Stimulated activated CD4-positive, alpha-beta T cell treated with anti-CD3 and anti-CD28 coated beads, TNF-alpha, amount 100 ng/mL, for 1 hour (primary cell): ENCODE measurements around the gene MTMR10.

Experiments
- DNase-seq, 3 donors: peaks; one replicate each; pipeline ENCODE4 v3.0.0-alpha.2; 2020; ENCODE audit warnings: low read depth in 3 of 3, low spot score in 1 of 3

The MTMR10 gene

DNA sequence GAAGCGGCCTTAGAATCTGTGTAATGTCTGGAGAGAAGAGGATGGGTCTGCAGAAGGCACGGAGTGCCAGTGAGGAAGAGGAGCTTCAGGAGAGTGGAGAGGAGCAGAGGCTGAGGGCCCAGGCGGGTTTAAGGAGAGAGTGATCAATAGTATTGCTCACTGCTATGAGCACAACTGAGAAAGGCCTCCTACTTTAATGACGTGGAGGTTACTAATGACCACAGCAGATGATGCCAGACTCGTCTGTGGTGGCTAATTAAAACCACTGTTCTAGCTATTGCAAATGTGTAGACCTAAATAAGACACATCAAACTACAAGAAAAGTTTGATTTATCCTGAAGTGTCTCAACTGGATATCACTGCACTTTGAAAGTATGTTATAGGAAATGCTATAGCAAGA, 33.2 kb downstream of the MTMR10 start:
- no peak for DNase-seq

DNA sequence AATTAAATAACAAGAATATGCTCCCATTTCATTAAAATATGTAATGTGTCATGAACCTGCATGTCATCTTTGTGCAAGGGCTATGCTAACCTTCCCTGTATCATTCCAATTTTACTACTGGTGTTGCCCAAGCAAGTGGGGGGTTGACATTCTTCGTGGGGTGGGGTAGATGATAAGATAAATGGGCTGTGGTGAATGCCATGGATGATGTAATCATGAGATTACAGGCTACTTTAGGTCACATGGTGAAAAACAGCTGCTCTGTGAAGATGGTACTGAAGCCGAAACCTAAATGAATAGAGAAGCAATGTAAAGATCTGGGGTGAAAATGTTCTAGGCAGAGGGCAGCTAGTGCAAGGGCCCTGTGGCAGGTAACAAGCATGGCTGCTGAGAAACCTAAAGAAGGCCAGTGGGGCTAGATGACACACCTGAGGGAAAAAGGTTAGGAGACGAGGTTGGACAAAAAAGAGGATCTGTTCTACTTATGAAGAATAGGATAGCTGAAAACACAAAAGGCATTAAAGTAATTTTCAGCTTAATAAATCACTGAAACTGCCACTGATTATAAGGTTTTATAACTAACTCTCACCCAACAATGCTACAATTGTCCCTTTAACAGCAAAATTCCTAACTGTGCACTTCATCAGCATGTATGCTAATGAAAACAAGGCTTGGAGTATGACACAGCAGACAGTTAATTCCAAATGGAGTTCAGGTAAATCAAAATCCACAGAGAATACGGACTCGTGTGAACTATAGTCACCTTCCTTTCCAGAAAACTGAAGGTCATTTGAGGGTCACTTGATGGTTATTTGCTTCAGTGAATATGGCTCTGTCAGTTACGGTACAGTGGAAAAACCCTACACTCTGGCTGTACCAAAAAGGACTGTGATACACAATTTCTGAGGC, 35.0 kb downstream of the MTMR10 start:
- no peak for DNase-seq

DNA sequence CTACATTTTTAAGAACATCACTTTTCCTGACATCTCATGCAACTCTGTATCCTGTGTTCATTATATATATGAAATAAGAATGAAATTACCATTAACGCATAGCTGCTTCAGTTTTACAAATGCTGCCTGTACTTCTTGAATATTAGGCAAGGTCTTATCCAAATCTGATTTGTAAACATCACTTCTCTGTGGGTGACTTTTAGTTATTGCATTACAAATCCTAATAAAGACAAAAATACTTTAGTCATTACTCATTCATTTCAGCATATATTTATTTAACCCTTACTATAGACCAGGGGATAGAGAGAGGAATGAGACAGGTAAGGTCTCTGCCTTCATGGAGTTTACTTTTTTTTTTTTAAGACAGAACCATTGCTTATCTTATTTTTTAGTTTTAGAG, 36.8 kb downstream of the MTMR10 start:
- DNase-seq, result no peak

DNA sequence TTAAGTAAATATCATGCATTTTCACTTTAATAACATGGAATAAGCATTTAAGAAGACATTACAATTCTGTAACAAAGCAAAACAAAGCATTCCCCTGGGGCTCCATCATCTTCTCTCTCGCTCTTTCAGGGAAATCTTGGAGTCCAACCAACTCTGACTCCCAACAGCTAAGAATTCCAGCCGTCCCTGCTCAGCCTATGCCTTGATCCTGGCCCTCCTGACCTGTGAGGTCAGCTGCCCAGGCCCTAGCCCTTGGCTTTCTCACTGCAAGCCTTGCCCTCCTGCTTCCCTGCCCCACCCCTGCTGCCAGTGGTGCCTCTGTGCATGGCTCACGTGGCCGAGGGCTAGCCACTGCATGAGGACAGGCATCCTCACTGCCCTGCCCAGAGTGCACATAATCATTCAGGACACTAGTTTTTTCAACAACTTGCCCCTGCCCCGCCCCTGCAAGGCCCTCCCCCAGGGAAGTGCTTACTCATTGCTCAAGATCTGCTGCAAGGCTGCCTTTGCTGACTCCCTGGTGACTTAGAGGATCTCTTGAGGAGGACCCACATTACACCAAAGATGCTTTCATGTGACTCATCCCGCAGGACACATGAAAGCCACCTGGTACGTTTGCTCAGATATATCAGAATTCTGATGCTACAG, 37.6 kb downstream of the MTMR10 start:
- DNase-seq, result no peak

DNA sequence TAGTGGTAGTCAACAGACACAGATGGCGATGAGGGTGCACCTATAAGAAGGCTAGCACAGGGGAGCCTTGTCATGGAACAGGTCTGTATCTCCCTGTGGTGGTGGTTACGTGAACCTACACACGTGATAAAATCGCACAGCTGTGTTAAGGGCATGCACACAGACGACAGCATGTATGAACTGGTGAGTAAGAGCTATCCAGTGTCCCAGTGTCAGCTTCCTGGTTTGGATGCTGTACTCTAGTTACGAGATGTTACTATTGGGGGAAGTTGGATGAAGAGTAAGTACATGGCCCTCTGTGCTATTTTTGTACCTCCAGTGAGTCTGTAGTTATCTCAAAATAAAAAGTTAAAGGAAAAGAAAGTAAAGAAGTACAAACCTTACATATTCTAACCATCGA, 38.2 kb downstream of the MTMR10 start:
- DNase-seq, result no peak

DNA sequence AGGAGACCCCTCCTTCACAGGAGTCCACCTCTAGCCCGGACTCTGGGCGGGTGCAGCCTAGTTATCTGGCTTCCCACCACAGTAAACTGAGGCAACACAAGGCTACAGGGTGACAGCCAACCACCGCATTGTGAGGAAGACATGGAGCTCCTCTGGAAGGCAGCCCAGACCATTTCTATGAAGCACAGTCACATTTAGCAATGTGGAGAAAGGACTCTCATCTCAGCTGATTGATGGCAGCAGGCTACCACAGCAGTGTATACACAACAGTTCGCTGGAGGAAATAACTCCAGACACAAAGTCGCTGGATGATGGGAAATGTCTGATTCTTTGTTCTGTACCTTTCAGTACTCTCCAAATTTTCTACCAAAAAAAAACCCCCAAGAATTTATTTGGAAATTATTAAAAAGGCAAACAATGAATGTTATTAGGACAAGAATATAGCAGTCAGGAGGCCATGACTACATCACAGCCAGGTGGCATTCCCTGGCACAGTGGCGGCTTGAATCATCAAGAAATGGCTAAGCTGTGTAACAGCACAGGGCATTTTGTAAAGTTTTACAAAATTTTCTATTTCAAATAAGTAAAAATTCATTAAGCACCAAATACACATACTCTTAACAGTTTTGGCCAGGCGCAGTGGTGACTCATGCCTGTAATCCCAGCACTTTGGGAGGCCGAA, 47.6 kb downstream of the MTMR10 start:
- DNase-seq, result no peak

DNA sequence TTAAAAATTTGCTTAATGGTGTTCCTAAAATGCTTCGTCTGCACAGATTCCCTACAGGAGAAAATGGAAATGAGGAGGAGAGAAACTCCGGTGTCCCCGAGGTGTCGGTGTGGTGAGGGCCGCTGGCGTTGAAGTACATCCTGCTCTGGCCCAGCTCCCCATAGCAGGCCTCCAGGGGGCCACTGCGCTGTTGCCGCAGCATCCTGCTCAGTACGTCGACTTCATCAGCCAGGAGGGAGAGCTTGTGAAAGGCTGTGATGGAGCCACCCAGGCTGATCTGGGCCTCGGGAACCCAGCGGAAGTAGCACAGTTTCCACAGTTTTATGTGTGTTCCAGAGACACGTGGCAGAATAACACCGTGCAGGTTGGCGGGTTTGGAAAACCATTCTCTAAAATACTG, 49.9 kb downstream of the MTMR10 start:
- no peak for DNase-seq

DNA sequence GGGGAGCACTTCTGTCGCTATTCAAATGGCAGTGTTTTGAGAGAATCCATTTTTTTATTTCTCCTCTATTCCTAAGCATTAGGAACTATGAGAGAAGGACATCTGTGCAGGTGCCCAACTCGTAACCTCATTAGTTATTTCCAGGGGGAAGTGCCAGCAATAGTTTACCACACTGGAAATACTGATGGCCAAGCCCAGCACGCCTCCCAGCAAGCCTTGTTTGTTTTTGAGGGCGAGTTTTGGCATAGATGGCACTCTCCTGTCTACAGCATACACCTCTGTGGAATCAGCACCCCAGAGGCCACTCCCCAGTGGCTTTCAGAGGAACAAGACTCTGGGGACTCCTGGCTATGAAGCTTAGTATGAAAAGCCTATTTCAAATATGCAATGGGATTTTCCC, 51.1 kb downstream of the MTMR10 start:
- no peak for DNase-seq

DNA sequence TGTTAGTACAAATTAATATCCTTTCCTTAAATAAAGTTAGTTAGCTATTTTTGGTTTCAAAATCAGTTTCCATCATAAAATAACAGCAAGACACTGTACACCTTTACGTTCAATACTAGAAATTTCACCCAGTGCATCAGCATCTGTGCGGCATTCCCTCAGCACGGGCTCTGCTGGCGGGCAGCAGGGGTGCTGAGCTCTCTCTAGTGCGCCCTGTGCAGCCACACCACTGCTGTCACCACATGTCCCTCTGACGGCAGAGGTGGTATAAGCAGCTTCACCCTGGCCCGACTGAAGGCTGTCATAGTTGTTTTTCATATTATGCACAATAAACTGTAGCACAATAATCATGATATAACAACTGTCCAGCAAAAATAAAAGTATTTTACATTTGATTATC, 52.3 kb downstream of the MTMR10 start:
- DNase-seq, result no peak

DNA sequence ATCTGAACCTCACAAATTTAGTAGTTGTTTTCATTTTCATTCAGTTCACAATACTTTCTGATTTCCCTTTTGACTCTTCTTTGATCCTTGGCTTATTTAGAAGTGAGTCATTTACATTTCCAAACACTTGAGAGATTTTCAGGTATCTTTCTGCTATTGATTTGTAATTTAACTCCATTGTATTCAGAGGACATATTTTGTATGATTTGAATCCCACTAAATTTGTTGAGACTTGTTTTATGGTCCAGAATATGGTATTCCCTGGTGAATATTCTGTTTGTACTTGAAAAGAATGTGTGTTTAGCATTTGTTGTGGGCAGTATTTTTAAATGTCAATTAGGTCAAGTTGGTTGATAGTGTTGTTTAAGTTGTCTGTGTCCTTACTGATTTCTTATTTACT, 58.1 kb downstream of the MTMR10 start:
- DNase-seq, result no peak

DNA sequence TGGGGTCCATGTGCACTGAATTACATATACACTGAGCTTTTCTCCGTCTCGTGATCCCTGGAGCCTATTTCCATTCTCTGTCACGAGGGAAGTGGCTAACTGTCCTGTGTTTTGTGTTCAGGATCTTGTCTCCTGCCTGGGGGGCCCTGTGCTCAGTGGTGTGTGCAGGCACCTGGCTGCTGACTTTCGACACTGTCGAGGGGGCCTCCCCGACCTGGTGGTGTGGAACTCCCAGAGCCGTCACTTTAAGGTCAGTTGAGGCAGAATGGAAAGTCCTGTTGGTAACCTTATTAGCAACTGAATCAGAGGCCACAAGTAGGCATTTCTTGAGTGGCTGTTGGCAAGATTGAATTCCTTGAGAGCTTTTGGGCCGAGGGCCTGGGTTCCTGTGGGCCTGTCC, 61.0 kb downstream of the MTMR10 start:
- no peak for DNase-seq

DNA sequence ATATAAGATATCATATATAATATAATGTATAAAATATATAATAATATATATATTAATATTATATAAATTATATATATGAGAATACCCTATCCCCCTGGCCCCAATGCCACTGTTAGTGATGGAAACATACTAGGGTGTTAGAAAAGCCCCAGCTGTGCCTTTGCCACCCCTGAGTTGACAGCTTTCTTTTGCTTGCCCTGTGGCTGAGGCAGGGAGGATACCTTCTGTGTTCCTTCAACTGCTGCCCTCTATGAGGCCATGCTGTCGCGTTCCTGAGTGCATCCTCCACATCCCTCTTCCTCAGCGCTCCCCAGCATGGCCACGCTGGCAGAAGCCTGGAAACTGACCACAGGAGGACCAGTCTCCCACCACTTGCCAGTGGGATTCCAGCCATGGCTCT, 61.4 kb downstream of the MTMR10 start:
- no peak for DNase-seq

DNA sequence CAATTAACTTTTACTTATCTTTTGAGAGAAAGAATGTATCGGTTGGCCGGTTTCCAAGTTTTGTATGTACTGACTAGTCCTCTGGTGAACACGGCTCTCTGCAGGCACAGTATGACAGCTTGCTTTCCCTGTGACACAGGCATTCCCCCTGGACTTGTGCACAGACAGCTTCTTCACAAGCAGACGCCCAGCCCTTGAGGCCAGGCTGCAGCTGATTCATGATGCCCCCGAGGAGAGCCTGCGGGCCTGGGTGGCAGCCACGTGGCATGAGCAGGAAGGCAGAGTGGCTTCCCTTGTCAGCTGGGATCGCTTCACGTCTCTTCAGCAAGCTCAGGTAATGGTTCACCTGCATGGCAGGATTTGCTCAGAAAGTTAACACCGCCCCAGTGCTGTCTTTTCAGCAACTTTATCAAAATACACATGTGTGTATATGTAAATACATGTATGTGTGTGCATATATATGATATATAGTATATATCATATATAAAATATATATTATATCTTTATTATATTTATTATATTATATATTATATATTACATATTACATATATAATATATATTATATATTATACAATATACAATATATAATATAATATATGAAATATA, 62.3 kb downstream of the MTMR10 start:
- no peak for DNase-seq

DNA sequence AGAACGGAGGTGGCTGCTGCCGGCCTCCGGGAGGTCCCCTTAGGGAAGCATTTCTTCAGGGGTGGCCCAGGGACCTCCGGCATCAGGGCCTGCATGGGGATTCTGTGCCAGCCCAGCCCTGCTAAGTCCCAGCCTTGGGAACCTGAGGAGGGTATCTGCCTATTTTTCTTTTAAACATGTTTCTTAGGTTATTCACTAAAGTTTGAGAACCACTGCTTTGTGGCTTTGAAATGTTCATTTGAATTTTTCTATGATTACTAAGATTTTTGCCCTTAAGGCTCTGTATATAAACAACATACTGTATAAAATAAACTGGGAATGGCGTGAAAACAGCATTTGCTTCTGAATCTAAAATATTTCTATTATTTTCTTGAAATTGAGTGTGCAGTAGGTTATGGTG, 63.4 kb downstream of the MTMR10 start:
- no peak for DNase-seq

DNA sequence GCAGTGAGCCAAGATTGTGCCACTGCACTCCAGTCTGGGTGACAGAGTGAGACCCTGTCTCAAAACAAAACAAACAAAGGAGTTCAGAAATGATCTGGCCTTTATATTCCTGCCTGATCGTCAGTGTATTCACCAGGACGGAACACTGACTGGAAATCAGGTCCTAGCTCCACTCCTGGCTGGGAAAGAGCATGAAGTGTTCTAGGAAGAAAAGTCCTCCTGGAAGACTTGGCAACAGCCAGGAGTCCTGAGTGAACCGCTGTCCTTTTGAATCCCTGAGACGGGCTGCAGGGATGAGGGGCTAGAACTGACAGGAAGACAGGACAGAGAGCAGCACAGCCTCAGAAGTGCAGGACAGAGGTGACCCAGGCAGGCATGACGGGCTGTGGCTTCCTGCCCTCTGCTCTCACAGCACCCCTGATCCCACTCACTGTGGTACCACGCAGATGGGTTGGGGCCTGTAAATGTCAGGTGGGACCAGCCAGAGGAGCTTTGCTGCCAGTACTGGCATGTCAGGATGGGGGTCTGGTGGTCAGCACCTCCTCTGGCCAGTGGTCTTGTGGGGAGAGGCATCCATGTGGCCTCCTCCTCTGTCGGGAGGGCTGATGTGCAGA, 64.2 kb downstream of the MTMR10 start:
- no peak for DNase-seq

DNA sequence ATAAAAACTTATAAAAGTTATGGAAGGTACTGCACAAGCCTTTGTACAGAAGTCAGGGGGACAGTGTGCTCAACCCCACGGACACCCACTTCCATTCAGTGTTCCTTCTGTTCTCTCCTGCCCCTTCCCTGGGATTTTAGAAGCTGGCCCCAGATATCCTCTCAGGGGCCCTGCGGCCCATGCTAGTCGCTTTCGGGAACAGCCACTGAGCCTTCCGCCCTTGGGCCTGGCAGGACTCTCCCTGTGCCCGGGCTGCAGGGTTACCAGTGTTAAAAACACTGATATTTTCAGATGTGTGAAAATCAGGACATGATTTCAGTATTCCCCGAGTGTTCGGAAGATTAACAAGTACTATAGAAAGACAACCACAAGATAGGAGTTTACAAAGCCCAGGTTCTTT, 65.3 kb downstream of the MTMR10 start:
- no peak for DNase-seq

DNA sequence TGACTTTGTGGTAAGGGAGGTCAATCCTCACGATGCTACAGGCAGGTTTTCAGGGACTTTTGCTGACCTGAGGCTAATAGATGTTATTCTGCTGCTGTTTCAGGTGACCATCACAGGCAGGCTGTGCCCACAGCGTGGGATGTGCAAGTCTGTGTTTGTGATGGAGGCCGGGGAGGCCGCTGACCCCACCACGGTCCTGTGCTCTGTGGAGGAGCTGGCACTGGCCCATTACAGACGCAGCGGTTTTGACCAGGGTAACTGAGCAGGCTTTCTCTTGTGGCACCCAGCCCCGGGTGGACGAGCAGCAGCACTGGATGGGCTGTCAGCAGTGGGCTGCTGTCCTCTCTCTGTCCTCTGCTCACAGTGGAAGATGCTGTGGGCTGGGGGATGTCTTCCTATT, 65.7 kb downstream of the MTMR10 start:
- DNase-seq, result no peak

DNA sequence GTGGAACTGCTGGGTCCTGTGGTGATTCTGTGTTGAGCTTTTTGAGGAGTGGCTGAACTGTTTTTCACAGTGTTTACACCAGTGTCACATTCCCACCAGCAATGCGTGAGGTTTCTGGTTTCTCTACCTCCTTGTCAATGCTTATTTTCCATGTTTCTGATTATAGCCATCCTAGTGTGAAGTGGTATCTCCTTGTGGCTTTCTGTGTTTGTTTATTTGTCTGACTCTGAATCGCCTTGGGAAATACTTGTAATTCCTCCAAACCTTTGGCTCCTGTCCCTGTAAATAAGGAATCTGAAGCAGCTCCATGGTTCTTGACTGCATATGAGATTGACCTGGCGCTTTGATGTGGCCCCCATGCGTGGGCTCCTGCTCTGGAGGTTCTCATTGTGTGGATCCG, 67.1 kb downstream of the MTMR10 start:
- no peak for DNase-seq

DNA sequence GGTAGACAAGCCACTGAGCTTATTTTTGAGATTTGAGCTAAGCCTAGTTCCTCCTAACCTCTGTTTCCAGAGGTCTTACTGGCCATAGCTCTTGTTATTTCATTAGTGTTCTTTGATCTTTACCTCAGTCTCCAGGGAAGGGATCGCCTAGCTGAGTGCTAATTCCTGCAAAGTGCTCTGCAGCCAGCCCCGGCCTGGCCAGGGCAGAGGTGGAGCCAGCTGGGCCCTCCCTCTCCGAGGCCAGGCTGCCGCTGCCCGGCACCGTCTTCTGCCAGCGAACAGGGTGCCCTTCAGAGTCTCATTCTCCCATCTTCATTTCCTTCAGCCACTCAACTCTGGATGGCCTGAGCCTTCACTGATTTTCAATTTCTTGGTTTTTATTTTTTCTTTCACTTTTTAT, 68.0 kb downstream of the MTMR10 start:
- DNase-seq, result no peak

DNA sequence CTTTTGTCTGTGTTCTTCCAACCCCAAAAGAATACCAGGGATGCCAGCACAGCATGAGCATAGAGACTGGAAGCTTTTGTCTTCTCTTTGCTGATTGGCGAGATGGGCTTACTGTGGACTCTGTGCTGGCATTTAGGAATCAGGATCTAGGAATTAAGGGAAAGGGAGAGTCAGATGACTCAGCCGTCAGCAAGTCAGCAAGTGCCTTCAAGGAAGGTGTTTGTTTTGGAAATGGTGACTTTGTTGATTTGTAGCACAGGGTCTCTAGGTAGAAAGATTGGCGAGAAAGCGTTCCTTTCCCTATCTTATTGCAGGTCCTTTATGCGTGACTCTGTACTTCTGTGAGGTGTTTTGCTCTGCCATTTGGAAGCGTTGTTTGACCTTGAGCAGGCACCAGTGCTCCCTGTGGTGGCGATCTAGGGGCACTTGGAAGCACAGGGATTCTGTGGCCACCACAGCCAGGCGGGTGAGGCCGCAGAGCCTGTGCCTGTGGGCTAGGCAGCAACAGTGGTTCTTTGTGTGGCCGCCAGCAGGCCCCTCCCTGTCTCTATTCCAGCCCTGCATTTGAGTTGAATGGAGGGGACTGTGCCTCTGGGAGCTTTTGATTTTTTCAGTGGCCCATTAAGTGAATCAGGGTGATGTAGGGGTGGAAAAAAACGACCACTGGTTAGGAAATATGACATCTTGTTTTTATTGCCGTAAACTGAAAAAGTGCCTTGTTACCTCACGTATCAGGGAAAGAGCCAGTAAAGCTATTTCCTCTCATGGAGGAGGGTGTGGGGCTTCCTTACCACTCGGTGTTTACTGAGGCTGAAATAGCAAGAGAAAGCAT, 68.7 kb downstream of the MTMR10 start:
- DNase-seq, result no peak
